SU-DHL-6 (cell line): ENCODE measurements around the gene PDE3B.

Experiments
- H2AFZ ChIP-seq: fragments of 200-600 bp; sonication (generic); 2 replicates; pipeline ENCODE4 v1.6.1; 2014; ENCODE audit warnings: low read depth, mild to moderate bottlenecking, moderate library complexity, mixed read lengths, antibody characterized with exemption, low read length; ENCODE audit not compliant: severe bottlenecking
- H3F3A ChIP-seq: fragments of 200-600 bp; shearing (Covaris generic); 2 replicates; pipeline ENCODE4 v1.6.0; 2016; ENCODE audit warnings: antibody characterized with exemption, mild to moderate bottlenecking; ENCODE audit not compliant: insufficient read depth
- H3K27ac ChIP-seq: fragments of 200-600 bp; sonication (generic); 2 replicates; pipeline ENCODE4 v1.5.1; 2016; ENCODE audit warnings: low read depth, mild to moderate bottlenecking, low read length, moderate library complexity, mixed read lengths
- H3K27me3 ChIP-seq: fragments of 200-600 bp; sonication (generic), shearing (Covaris generic); 2 replicates; pipeline ENCODE4 v1.6.0; 2014; ENCODE audit warnings: mild to moderate bottlenecking, low read length
- H3K36me3 ChIP-seq: fragments of 200-600 bp; sonication (generic); 2 replicates; pipeline ENCODE4 v1.6.1; 2014; ENCODE audit warnings: mild to moderate bottlenecking, low read length, mixed read lengths
- H3K4me2 ChIP-seq: fragments of 300-600, 200-600 bp; shearing (Covaris generic), sonication (generic); 2 replicates; pipeline ENCODE4 v1.6.0; 2014; ENCODE audit warnings: low read length, low read depth, mild to moderate bottlenecking; ENCODE audit not compliant: poor library complexity, severe bottlenecking
- H3K4me3 ChIP-seq: fragments of 200-600 bp; sonication (generic); 2 replicates; pipeline ENCODE4 v1.5.1; 2014; ENCODE audit warnings: antibody characterized with exemption, low read length, mild to moderate bottlenecking, mixed read lengths; ENCODE audit not compliant: insufficient read depth, poor library complexity, severe bottlenecking
- H3K79me2 ChIP-seq: fragments of 200-600 bp; sonication (generic); 2 replicates; pipeline ENCODE4 v1.6.1; 2014; ENCODE audit warnings: mild to moderate bottlenecking, low read length, moderate library complexity; ENCODE audit not compliant: insufficient read depth
- H3K9ac ChIP-seq: fragments of 200-600 bp; sonication (generic); 2 replicates; pipeline ENCODE4 v1.7.0; 2014; ENCODE audit warnings: mild to moderate bottlenecking, low read length
- H3K9me2 ChIP-seq: fragments of 200-600 bp; sonication (generic); replicated peaks from 2 replicates; pipeline ENCODE4 v1.6.1; 2014; ENCODE audit warnings: low read length; ENCODE audit not compliant: insufficient read depth
- H3K9me3 ChIP-seq: fragments of 200-600 bp; sonication (generic); 2 replicates; pipeline ENCODE4 v1.6.1; 2014; ENCODE audit warnings: low read length, mixed read lengths; ENCODE audit not compliant: insufficient read depth
- H4K20me1 ChIP-seq: fragments of 200-600 bp; sonication (generic); 2 replicates; pipeline ENCODE4 v1.6.1; 2014; ENCODE audit warnings: low read depth, mild to moderate bottlenecking, antibody characterized with exemption, low read length, moderate library complexity, mixed read lengths
- EZH2phosphoT487 ChIP-seq: fragments of 200-600 bp; sonication (generic), shearing (Covaris generic); conservative IDR thresholded peaks from 2 replicates; pipeline ENCODE4 v1.6.1; 2018; ENCODE audit warnings: mild to moderate bottlenecking, antibody characterized with exemption, low read length, moderate library complexity, mixed read lengths
- TF ChIP-seq, protein P1 (sequence below): fragments of 200-600 bp; sonication (generic); IDR thresholded peaks from one replicate; pipeline ENCODE4 v1.5.1; 2017; ENCODE audit warnings: antibody characterized with exemption, mild to moderate bottlenecking, low read length, moderate library complexity; ENCODE audit not compliant: insufficient read depth, poor library complexity, severe bottlenecking

PDE3B gene

DNA sequence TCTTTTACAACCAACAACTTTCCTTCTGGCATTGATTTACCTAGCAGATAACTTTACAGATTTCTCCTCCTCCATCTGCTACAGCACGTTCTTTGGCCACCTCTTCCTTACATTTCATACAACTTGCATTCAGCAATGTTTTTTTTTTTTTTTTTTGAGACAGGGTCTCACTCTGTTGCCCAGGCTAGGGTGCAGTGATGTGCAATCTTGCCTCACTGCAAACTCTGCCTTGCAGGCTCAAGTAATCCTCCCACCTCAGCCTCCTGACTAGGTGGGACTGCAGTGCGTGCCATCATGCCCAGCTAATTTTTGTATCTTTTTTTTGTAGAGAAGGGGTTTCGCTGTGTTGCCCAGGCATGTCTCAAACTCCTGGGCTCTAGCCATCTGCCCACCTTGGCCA is 6.5 kb downstream of the PDE3B start:
- no peaks in the 10 kb centered on the region for H3F3A ChIP-seq
- H4K20me1 ChIP-seq, result no peaks in the 10 kb centered on the region
- H3K27me3 ChIP-seq, result no peaks in the 10 kb centered on the region
- H3K9me2 ChIP-seq, result no peaks in the 10 kb centered on the region
- TF ChIP-seq EZH2phosphoT487, result no peak
- no peak overlapping the region for H2AFZ ChIP-seq
- no peak overlapping the region for H3K4me2 ChIP-seq
- H3K79me2 ChIP-seq, result no peaks in the 10 kb centered on the region
- H3K9ac ChIP-seq, result no peak overlapping the region
- no peak overlapping the region for H3K27ac ChIP-seq
- H3K4me3 ChIP-seq, result no peak overlapping the region
- H3K9me3 ChIP-seq, result no peaks in the 10 kb centered on the region
- H3K36me3 ChIP-seq, result no peaks in the 10 kb centered on the region

DNA sequence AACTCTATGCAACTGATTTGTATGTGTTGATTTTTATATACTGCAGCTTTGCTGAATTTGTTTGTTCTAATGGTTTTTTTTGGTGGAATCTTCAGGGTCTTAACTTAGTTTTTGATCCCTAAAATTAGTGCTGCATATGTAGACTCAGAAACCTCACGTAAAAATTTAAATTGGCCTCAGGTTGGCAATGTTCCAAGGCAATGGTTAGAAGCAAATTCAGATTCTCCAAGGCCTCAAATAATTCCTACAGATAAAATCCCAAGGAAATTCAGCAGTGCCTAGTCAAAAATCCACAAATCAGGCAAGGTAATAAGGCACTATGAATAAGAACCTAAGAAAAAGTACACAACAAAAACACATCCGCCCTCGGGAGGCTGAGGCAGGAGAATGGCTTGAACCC is 9.5 kb downstream of the PDE3B start:
- H3K27ac ChIP-seq, result no peak overlapping the region
- H3K9me2 ChIP-seq, result no peaks in the 10 kb centered on the region
- H3K36me3 ChIP-seq, result no peaks in the 10 kb centered on the region
- H2AFZ ChIP-seq, result no peak overlapping the region
- no peaks in the 10 kb centered on the region for H3K9me3 ChIP-seq
- H4K20me1 ChIP-seq, result no peaks in the 10 kb centered on the region
- H3F3A ChIP-seq, result no peaks in the 10 kb centered on the region
- no peaks in the 10 kb centered on the region for H3K79me2 ChIP-seq
- no peak overlapping the region for H3K4me3 ChIP-seq
- H3K9ac ChIP-seq, result no peak overlapping the region
- no peaks in the 10 kb centered on the region for H3K27me3 ChIP-seq
- H3K4me2 ChIP-seq, result no peak overlapping the region
- no peak for TF ChIP-seq EZH2phosphoT487
- TF ChIP-seq, protein P1, sequence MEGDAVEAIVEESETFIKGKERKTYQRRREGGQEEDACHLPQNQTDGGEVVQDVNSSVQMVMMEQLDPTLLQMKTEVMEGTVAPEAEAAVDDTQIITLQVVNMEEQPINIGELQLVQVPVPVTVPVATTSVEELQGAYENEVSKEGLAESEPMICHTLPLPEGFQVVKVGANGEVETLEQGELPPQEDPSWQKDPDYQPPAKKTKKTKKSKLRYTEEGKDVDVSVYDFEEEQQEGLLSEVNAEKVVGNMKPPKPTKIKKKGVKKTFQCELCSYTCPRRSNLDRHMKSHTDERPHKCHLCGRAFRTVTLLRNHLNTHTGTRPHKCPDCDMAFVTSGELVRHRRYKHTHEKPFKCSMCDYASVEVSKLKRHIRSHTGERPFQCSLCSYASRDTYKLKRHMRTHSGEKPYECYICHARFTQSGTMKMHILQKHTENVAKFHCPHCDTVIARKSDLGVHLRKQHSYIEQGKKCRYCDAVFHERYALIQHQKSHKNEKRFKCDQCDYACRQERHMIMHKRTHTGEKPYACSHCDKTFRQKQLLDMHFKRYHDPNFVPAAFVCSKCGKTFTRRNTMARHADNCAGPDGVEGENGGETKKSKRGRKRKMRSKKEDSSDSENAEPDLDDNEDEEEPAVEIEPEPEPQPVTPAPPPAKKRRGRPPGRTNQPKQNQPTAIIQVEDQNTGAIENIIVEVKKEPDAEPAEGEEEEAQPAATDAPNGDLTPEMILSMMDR, result no peak

DNA sequence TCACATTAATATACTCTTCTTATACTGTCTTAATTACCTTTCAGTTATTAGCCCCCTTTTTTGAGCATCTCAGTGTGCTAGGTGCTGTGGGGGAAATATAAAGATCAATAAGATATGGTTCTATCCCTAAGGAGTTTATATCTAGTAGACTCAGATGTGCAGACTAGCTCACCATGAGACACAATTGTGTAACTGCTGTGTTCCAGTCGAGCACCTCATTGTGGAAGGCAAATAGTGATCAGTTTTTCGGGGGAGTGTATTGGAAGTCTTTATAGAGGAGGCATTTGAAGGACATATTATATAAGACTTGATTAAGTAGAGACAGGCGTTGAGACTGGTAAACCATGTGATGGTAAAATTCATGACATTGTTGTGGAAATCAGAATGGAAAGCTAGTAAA is 11.8 kb downstream of the PDE3B start:
- no peaks in the 10 kb centered on the region for H3K9me2 ChIP-seq
- H3K27me3 ChIP-seq, result no peaks in the 10 kb centered on the region
- no peaks in the 10 kb centered on the region for H3F3A ChIP-seq
- H3K9me3 ChIP-seq, result no peaks in the 10 kb centered on the region
- no peak overlapping the region for H3K4me3 ChIP-seq
- no peaks in the 10 kb centered on the region for H3K79me2 ChIP-seq
- TF ChIP-seq, protein P1, result no peak
- TF ChIP-seq EZH2phosphoT487, result no peak
- no peak overlapping the region for H3K9ac ChIP-seq
- H3K27ac ChIP-seq, result no peak overlapping the region
- no peak overlapping the region for H2AFZ ChIP-seq
- H4K20me1 ChIP-seq, result no peaks in the 10 kb centered on the region
- no peak overlapping the region for H3K4me2 ChIP-seq
- H3K36me3 ChIP-seq, result no peaks in the 10 kb centered on the region

DNA sequence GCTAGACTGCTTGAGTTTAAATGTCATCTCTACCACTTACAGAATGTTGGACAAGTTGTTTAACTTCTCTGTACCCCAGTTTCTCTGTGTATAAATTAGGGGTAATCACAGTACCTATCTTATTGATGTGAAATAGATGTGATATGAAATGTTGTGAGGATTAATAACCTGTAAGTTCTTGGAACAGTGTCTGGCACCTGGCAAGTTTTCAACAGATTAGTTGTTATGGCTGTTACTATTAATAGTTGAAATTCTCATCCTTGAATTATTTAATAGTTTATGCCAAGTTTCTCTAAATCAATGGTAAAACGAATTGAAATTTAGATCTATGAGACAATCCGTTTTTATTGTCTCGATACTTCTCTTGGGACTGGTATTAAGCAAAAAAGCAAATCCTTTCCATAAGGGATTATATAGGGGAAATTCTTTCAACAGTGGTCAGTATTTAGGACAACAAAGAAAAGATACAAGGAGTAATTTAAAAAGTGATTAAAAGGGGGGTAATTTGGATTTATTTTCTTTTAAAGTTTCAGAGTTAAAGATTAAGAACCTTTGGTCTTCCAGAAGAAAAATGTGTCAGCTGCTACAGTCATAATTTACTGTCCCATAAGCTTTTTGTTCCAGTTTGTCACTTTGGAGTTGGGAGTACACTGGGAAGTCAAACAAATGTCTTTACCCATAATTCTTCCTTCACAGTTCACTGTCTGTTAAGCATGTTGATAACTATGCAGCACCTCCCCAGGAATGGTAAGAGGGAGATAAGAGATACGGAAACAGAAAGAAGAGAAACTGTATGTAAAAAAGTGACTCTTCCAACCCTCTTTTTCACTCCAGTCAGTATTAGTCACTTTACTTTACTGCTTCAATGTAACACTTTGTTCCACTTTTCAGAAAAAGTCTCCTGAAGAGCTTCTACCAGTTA is 13.2 kb downstream of the PDE3B start:
- H2AFZ ChIP-seq, result no peak overlapping the region
- H3K4me2 ChIP-seq, result no peak overlapping the region
- no peaks in the 10 kb centered on the region for H3K36me3 ChIP-seq
- H3K9ac ChIP-seq, result no peak overlapping the region
- no peaks in the 10 kb centered on the region for H3K9me3 ChIP-seq
- no peaks in the 10 kb centered on the region for H3K79me2 ChIP-seq
- no peaks in the 10 kb centered on the region for H4K20me1 ChIP-seq
- H3K27ac ChIP-seq, result no peak overlapping the region
- TF ChIP-seq, protein P1, result no peak
- no peaks in the 10 kb centered on the region for H3K27me3 ChIP-seq
- no peaks in the 10 kb centered on the region for H3K9me2 ChIP-seq
- no peaks in the 10 kb centered on the region for H3F3A ChIP-seq
- H3K4me3 ChIP-seq, result no peak overlapping the region
